CD4-positive, alpha-beta T cell (primary cell): ENCODE measurements around the gene NCBP2. TPM values are rescaled to one million over a fixed set of nuclear protein-coding genes. Genes with fewer than 3 reads are reported as not detected.
"Not testable (repeated sequence)": the region's sequence is repeated elsewhere in the genome, so short reads cannot be mapped to it uniquely, and the experiment has no call there.

Experiments used
- ATAC-seq: fragments of 200-7000 bp; cut with Tn5 transposase; one replicate; pipeline ENCODE4 v1.10.0; 2022; ENCODE audit warnings: mild to moderate bottlenecking; ENCODE audit not compliant: poor library complexity
- CTCF ChIA-PET: fragments of 350-600 bp; sonication (Branson Sonifier 250); formaldehyde crosslinking; loops from one replicate; lab custom pipeline; 2021; ENCODE audit warnings: antibody characterized with exemption, inconsistent platforms; lab: Charles Lee
- POLR2A ChIA-PET: fragments of 350-600 bp; sonication (Branson Sonifier 250); formaldehyde crosslinking; loops from one replicate; lab custom pipeline; 2021; ENCODE audit warnings: antibody characterized with exemption, inconsistent platforms; lab: Charles Lee
- DNase-seq, 14 experiments: peaks; one replicate each; pipeline ENCODE4 v3.0.0-alpha.2; 2013 to 2020; ENCODE audit warnings: mixed read lengths in 2 of 14
- H3K27ac ChIP-seq, 2 donors: one replicate each; pipeline versions ENCODE4 v1.5.1 to v1.7.0; 2013; ENCODE audit warnings: low read length in 2 of 2, low read depth in 1 of 2, mild to moderate bottlenecking in 1 of 2
- H3K27me3 ChIP-seq, 2 experiments: 1 replicate in 1 of 2; 2 replicates in 1 of 2; pipeline versions ENCODE4 v1.6.1 to v1.7.0; 2013; ENCODE audit warnings: low read length in 2 of 2, control low read depth in 1 of 2, mild to moderate bottlenecking in 1 of 2, moderate library complexity in 1 of 2; ENCODE audit not compliant: insufficient read depth in 2 of 2, control insufficient read depth in 1 of 2
- H3K36me3 ChIP-seq: one replicate; pipeline ENCODE4 v1.6.1; 2013; ENCODE audit warnings: low read length, control low read depth; ENCODE audit not compliant: insufficient read depth
- H3K4me1 ChIP-seq: one replicate; pipeline ENCODE4 v1.6.1; 2013; ENCODE audit warnings: low read length, control low read depth; ENCODE audit not compliant: insufficient read depth
- H3K4me3 ChIP-seq: one replicate; pipeline ENCODE4 v1.5.1; 2013; ENCODE audit warnings: mild to moderate bottlenecking, low read length, moderate library complexity
- H3K9me3 ChIP-seq, 2 experiments: 1 replicate in 1 of 2; 2 replicates in 1 of 2; pipeline versions ENCODE4 v1.6.1 to v1.7.0; 2013; ENCODE audit warnings: low read length in 2 of 2, mild to moderate bottlenecking in 2 of 2, control low read depth in 1 of 2, moderate library complexity in 1 of 2; ENCODE audit not compliant: control insufficient read depth in 1 of 2, insufficient read depth in 1 of 2
- H3K27ac Mint-ChIP-seq: one replicate; pipeline ENCODE4 v1.8.0; 2020; ENCODE audit warnings: mixed read lengths
- H3K27me3 Mint-ChIP-seq: one replicate; pipeline ENCODE4 v1.8.0; 2021; ENCODE audit warnings: mixed read lengths
- H3K36me3 Mint-ChIP-seq: one replicate; pipeline ENCODE4 v1.8.0; 2021; ENCODE audit warnings: low read depth, mixed read lengths
- H3K4me1 Mint-ChIP-seq: one replicate; pipeline ENCODE4 v1.8.0; 2021; ENCODE audit warnings: low read depth, mixed read lengths
- H3K4me3 Mint-ChIP-seq: one replicate; pipeline ENCODE4 v1.8.0; 2020; ENCODE audit warnings: mild to moderate bottlenecking, mixed read lengths
- H3K9me3 Mint-ChIP-seq: one replicate; pipeline ENCODE4 v1.8.0; 2020; ENCODE audit warnings: mixed read lengths
- CTCF ChIP-seq: fragments of 200-600 bp; IDR thresholded peaks from one replicate; pipeline ENCODE4 v1.8.0; 2022; ENCODE audit warnings: antibody characterized with exemption, mild to moderate bottlenecking
- intact Hi-C, 2 experiments: fragments of 100-400 bp; cut with DNase I in 1 of 2; cut with micrococcal nuclease in 1 of 2; formaldehyde crosslinking; loops; one replicate each; pipeline versions ENCODE4 v1.15.1 to v1.9.0; 2023 to 2025; cut with DNase I, micrococcal nuclease
- total RNA-seq, 174 experiments: library from RNA in 2 of 174; stranded (reverse) in 2 of 174; gene quantifications; one replicate each; pipeline ENCODE4 v1.2.3 and lab custom pipeline; 2021 to 2026

NCBP2 gene
- total RNA-seq, 2 experiments from 2014 or later: 41.4 to 44.6 TPM

- H3K27ac ChIP-seq: no peak overlapping the region
Measured at GRCh38 chr3:196947136-196947859, 5.0 kb upstream of the NCBP2 start.

DNA sequence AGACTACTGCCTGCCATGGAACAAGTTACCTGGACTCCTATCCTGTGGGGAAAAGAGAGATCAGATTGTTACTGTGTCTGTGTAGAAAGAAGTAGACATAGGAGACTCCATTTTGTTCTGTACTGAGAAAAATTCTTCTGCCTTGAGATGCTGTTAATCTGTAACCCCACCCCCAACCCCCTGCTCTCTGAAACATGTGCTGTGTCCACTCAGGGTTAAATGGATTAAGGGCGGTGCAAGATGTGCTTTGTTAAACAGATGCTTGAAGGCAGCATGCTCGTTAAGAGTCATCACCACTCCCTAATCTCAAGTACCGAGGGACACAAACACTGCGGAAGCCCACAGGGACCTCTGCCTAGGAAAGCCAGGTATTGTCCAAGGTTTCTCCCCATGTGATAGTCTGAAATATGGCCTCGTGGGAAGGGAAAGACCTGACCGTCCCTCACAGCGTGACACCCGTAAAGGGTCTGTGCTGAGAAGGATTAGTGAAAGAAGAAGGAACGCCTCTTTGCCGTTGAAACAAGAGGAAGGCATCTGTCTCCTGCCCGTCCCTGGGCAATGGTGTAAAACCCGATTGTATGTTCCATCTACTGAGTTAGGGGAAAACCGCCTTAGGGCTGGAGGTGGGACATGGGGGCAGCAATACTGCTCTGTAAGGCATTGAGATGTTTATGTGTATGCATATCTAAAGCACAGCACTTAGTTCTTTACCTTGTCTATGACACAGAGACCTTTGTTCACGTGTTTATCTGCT, 1.9 kb upstream of the NCBP2 start:
- H3K27ac ChIP-seq, H3K9me3 Mint-ChIP-seq, CTCF ChIA-PET, H3K27me3 ChIP-seq, DNase-seq, H3K27me3 Mint-ChIP-seq, H3K4me3 ChIP-seq, ATAC-seq, H3K9me3 ChIP-seq: not testable (repeated sequence)
- peaks cover 24% of the 10 kb centered on the region for H3K4me1 ChIP-seq
- peaks cover 36% of the 10 kb centered on the region for H3K36me3 Mint-ChIP-seq
- POLR2A ChIA-PET: interaction anchor here (5.0 kb wide), 1 partner anchor 76 kb away, joined by 113 read pairs; the partner anchor contains the start of gene SENP5
- H3K4me3 Mint-ChIP-seq: peak overlapping the region; percentile 83
- H3K4me1 Mint-ChIP-seq: peaks cover 46% of the 10 kb centered on the region
- intact Hi-C loops: loop anchor here (5.0 to 10.0 kb wide), 3 partner anchors 339 to 611 kb away; partner anchors contain the start of genes BDH1 (in 1 of the 2) and DLG1 (in 1 of the 2)
- peaks cover 20% of the 10 kb centered on the region for H3K36me3 ChIP-seq
- H3K27ac Mint-ChIP-seq: peak overlapping the region; percentile 96

More at GRCh38 chr3:196947136-196947859, 5.0 kb upstream of the NCBP2 start:
- Histone ChIP-seq H3K4me1 (peaks cover 11% of the 10 kb centered on the region), H3K9me3 (no peaks in the 10 kb centered on the region), H3K36me3 (peaks cover 7% of the 10 kb centered on the region), H3K27me3 (no peaks in the 10 kb centered on the region), H3K4me3 (no peak overlapping the region)
- DNase-seq (no peak), ATAC-seq (no peak)
- POLR2A ChIA-PET: interaction anchor here (0.6 to 1.1 kb wide), 2 partner anchors 79 to 255 kb away, joined by 3 to 4 read pairs; partner anchors contain the start of gene SENP5
- intact Hi-C loops: loop anchor here (2.0 to 10.0 kb wide), 3 partner anchors 20 to 608 kb away; partner anchors contain the start of gene BDH1 (in 1 of the 2)
- CTCF ChIA-PET: no interaction called here
- peaks cover 24% of the 10 kb centered on the region for H3K4me1 Mint-ChIP-seq
- no peaks in the 10 kb centered on the region for H3K27me3 Mint-ChIP-seq
- H3K4me3 Mint-ChIP-seq: no peak overlapping the region
- peaks cover 19% of the 10 kb centered on the region for H3K36me3 Mint-ChIP-seq
- H3K27ac Mint-ChIP-seq: no peak overlapping the region
- TF ChIP-seq CTCF: no peak
- H3K9me3 Mint-ChIP-seq: no peaks in the 10 kb centered on the region

GRCh38 chr3:196942915-196943277, 568 bp upstream of the NCBP2 start:
- TF ChIP-seq CTCF: no peak
- ATAC-seq (no peak), DNase-seq (peak in 1 of 14 experiments; percentile 6)
- CTCF ChIA-PET: interaction anchor here (0.6 to 2.0 kb wide), 14 partner anchors 9 to 376 kb away, joined by 3 to 34 read pairs (median 4); partner anchors contain the start of genes FBXO45, MELTF, PAK2 and SENP5
- Histone ChIP-seq H3K4me1 (peaks cover 24% of the 10 kb centered on the region), H3K9me3 (no peaks in the 10 kb centered on the region), H3K4me3 (peak overlapping the region; percentile 89), H3K27me3 (no peaks in the 10 kb centered on the region), H3K27ac (peak overlapping the region; percentile 47 to 80), H3K36me3 (peaks cover 34% of the 10 kb centered on the region)
- POLR2A ChIA-PET: interaction anchor here (0.7 to 5.0 kb wide), 27 partner anchors 8 to 1400 kb away, joined by 3 to 113 read pairs (median 5); partner anchors contain the start of genes CEP19, DYNLT2B, FBXO45 and MELTF
- Mint-ChIP-seq H3K4me3 (peak overlapping the region; percentile 99), H3K27ac (peak overlapping the region; percentile 96), H3K9me3 (no peaks in the 10 kb centered on the region), H3K27me3 (no peaks in the 10 kb centered on the region), H3K36me3 (peaks cover 49% of the 10 kb centered on the region), H3K4me1 (peaks cover 51% of the 10 kb centered on the region)
- intact Hi-C loops: loop anchor here (1.0 to 10.0 kb wide), 8 partner anchors 26 to 612 kb away; partner anchors contain the start of genes SENP5 (in 2 of the 2), BDH1 (in 1 of the 2), DLG1 (in 1 of the 2) and FBXO45 (in 1 of the 2)
